GM19025 (cell line): ENCODE results near the gene ARHGAP6.
"Not testable (repeated sequence)": the region's sequence is repeated elsewhere in the genome, so short reads cannot be mapped to it uniquely, and the experiment has no call there.

ENCODE experiments used
- ATAC-seq: cut with Tn5 transposase; IDR thresholded peaks from one replicate; pipeline ENCODE4 v1.9.1; 2021; ENCODE audit warnings: mild to moderate bottlenecking, low read depth, moderate library complexity; ENCODE audit not compliant: unreplicated experiment

Gene ARHGAP6

GRCh38 chrX:11579636-11580600, 85.8 kb downstream of the ARHGAP6 start:
- ATAC-seq: no peak

- ATAC-seq: not testable (repeated sequence)
These were observed 87.4 kb downstream of the ARHGAP6 start for GRCh38 chrX:11578301-11578700.

GRCh38 chrX:11577603-11578002, 88.1 kb downstream of the ARHGAP6 start:
- no peak for ATAC-seq

- ATAC-seq: no peak
These were observed 90.4 kb downstream of the ARHGAP6 start for GRCh38 chrX:11575332-11575731.

- ATAC-seq: no peak
These were observed 98.0 kb downstream of the ARHGAP6 start for GRCh38 chrX:11567528-11568220.

- no peak for ATAC-seq
These were observed 98.9 kb downstream of the ARHGAP6 start for GRCh38 chrX:11566789-11567188.

- ATAC-seq: no peak
These were observed 99.5 kb downstream of the ARHGAP6 start for GRCh38 chrX:11566173-11566572.

- ATAC-seq: no peak
These were observed 101.2 kb downstream of the ARHGAP6 start for GRCh38 chrX:11564546-11564945.

- no peak for ATAC-seq
These were observed 103.2 kb downstream of the ARHGAP6 start for GRCh38 chrX:11562570-11562969.

GRCh38 chrX:11558972-11559371, 106.7 kb downstream of the ARHGAP6 start:
- no peak for ATAC-seq

- no peak for ATAC-seq
These were observed 108.6 kb downstream of the ARHGAP6 start for GRCh38 chrX:11557120-11557519.

GRCh38 chrX:11555759-11556158, 110.0 kb downstream of the ARHGAP6 start:
- no peak for ATAC-seq

- no peak for ATAC-seq
These were observed 112.1 kb downstream of the ARHGAP6 start for GRCh38 chrX:11553594-11553993.

GRCh38 chrX:11551151-11551550, 114.6 kb downstream of the ARHGAP6 start:
- ATAC-seq: no peak

- no peak for ATAC-seq
These were observed 118.8 kb downstream of the ARHGAP6 start for GRCh38 chrX:11546917-11547316.

GRCh38 chrX:11543249-11543648, 122.5 kb downstream of the ARHGAP6 start:
- ATAC-seq: no peak

GRCh38 chrX:11541510-11541909, 124.2 kb downstream of the ARHGAP6 start:
- no peak for ATAC-seq

GRCh38 chrX:11540532-11541377, 125.0 kb downstream of the ARHGAP6 start:
- ATAC-seq: peak; percentile 79

- ATAC-seq: no peak
These were observed 128.6 kb downstream of the ARHGAP6 start for GRCh38 chrX:11537141-11537540.

GRCh38 chrX:11535156-11535919, 130.4 kb downstream of the ARHGAP6 start:
- no peak for ATAC-seq
